Measurements from ENCODE around the gene LDLRAD1.
"Not testable (repeated sequence)": the region's sequence is repeated elsewhere in the genome, so short reads cannot be mapped to it uniquely, and the experiment has no call there.

Gene LDLRAD1

DNA sequence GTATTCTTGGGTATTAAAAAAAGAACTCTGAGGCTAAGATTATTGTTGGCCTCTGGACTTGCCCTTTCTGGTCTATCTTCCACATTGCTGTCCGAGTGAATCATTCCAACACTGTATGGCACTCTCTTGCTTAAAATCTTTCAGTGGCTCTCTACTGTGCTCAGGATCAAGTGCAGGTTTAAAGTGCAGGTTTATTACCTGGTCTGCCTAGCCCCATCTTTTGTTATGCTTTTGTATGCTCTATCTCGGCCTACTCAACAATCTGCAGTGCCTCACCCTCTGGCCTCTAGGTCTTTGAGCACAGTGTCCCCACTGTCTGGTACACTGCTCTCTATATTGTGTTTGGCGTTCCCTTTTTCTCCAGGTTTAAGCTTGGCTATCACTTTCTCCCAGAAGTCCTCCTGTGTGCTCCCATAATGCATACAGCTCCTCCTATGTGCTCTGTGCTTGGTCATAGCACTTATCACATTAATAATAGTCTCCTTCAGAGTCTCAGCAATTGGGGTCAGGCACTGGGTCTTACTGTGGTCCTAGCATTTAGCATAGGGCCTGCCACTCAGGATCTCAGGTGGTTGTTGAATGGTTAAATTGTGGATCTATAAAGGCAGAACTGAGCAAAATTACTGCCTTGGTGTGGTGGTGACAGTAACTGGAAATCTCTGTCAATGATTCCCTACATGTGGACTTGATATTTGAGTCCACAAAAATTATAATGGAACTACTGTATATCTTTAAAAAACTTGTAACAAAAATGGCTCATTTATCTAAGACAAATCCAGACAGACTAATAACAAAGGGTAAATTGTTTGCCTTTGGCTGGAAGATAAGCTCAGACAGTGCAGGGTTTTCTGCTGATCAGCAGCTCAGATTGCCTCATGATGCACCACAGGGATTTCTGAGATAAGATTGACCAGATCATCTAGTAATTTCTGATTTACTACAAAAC is 10.6 kb upstream of the LDLRAD1 start:
- TF ChIP-seq, protein P1, sequence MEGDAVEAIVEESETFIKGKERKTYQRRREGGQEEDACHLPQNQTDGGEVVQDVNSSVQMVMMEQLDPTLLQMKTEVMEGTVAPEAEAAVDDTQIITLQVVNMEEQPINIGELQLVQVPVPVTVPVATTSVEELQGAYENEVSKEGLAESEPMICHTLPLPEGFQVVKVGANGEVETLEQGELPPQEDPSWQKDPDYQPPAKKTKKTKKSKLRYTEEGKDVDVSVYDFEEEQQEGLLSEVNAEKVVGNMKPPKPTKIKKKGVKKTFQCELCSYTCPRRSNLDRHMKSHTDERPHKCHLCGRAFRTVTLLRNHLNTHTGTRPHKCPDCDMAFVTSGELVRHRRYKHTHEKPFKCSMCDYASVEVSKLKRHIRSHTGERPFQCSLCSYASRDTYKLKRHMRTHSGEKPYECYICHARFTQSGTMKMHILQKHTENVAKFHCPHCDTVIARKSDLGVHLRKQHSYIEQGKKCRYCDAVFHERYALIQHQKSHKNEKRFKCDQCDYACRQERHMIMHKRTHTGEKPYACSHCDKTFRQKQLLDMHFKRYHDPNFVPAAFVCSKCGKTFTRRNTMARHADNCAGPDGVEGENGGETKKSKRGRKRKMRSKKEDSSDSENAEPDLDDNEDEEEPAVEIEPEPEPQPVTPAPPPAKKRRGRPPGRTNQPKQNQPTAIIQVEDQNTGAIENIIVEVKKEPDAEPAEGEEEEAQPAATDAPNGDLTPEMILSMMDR (IDR thresholded peaks at IDR 0.05; ENCODE audit: low read depth, low read length) = no peak
- no peak overlapping the region for H3K4me3 ChIP-seq (ENCODE audit: low read depth, low read length)
- in situ Hi-C loops (cut with HindIII; ENCODE audit: low sequenced_read_pairs) = no loop called here
- DNase-seq (ENCODE audit: low read depth, low spot score) = no peak

DNA sequence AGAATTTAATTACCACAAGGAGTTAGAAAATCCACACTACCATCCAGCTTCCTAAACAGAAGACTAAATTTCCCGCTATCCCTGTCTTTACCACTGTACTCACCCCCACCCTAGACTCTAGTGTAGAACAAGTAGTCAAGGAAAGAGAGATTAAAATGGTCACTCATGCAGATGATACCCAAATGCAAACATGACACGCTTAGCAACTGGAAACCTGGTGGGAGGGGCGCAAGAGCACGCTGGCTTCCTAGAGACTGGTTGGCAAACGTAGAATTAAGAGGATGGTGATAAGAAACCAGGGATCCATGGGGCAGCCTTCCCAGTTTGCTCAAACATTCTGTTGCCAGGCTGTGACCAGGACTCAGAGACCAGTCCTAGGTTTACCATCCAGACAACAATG is 9.9 kb upstream of the LDLRAD1 start:
- H3K4me3 ChIP-seq (ENCODE audit: low read depth, low read length) = no peak overlapping the region
- DNase-seq (ENCODE audit: low read depth, low spot score) = no peak
- in situ Hi-C loops (cut with HindIII; ENCODE audit: low sequenced_read_pairs) = no loop called here
- TF ChIP-seq, protein P1 (IDR thresholded peaks at IDR 0.05; ENCODE audit: low read depth, low read length) = no peak

DNA sequence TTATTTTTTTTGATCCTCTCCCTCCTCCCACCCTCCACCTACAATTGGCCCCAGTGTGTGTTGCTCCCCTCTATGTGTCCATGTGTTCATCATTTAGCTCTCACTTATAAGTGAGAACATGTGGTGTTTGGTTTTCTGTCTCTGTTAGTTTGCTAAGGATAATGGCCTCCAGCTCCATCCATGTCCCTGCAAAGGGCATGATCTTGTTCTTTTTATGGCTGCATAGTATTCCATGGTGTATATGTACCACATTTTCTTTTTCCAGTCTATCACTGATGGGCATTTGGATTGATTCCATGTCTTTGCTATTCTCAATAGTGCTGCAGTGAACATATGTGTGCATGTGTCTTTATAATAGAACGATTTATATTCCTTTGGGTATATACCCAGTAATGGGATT is 6.8 kb upstream of the LDLRAD1 start:
- in situ Hi-C loops (cut with HindIII; ENCODE audit: low sequenced_read_pairs); DNase-seq (ENCODE audit: low read depth, low spot score); H3K4me3 ChIP-seq (ENCODE audit: low read depth, low read length): not testable (repeated sequence)

DNA sequence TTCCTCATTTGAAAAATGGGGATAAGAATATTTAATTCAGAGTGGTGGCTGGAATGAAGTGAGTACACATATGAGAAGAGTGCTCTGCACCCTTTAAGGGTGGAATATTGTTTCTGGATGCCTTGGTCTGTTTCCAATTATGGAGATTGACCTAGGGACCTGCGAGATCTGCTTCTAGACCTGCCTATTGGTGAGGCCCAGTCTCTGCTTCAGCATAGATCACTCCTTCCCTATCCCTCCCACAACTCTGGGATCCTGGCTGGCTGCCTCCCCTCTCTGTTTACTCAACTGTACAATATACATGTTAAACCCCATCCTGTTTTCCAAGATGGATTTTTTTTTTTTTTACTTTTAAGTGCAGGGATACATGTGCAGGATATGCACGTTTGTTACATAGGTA is 6.4 kb upstream of the LDLRAD1 start:
- no peak for DNase-seq (ENCODE audit: low read depth, low spot score)
- no peak overlapping the region for H3K4me3 ChIP-seq (ENCODE audit: low read depth, low read length)
- in situ Hi-C loops (cut with HindIII; ENCODE audit: low sequenced_read_pairs) = no loop called here
- TF ChIP-seq, protein P1 (IDR thresholded peaks at IDR 0.05; ENCODE audit: low read depth, low read length) = no peak

DNA sequence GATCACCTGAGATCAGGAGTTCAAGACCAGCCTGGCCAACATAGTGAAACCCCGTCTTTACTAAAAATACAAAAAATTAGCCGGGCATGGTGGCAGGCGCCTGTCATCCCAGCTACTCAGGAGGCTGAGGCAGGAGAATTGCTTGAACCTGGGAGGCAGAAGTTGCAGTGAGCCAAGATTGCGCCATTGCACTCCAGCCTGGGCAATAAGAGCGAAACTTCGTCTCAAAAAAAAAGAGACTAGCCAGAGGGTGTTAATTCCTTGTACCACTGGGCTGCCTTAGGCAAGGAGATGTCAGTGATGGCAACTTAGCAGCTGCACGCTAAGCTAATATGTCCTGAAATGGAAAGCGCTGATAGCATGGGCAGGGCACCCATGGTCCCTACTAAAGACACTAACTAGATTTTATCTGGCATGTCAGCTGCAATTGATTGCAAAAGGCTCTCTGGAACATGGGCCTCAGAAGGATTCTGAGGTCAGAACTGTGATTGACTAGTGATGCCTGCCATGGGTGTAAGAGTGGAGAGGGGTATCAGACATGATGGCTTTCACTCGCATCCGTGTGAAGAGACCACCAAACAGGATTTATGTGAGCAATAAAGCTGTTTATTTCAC is 1.7 kb upstream of the LDLRAD1 start:
- in situ Hi-C loops (cut with HindIII; ENCODE audit: low sequenced_read_pairs); DNase-seq (ENCODE audit: low read depth, low spot score); H3K4me3 ChIP-seq (ENCODE audit: low read depth, low read length): not testable (repeated sequence)

DNA sequence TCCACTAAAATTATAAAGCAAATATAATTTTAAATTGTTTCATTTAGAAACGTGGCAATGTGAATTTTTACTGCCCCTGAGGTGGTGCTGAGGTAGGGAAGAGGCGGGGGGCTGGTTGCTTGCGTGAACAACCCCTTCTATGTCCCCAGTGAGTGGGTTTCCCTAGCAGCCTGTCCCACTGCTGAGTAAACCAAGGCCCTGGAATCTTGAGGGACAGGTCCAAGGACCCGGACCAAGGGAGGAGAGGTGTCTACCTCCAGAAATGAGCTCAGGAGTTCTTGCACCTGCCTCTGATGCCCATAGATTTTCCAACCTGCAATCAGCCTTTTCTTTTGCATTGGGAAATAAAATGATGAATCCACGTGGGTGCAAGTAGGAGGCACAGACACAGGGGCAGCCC is 649 bp upstream of the LDLRAD1 start:
- H3K4me3 ChIP-seq (ENCODE audit: low read depth, low read length) = no peak overlapping the region
- DNase-seq (ENCODE audit: low read depth, low spot score) = no peak
- TF ChIP-seq, protein P1 (IDR thresholded peaks at IDR 0.05; ENCODE audit: low read depth, low read length) = no peak
- in situ Hi-C loops (cut with HindIII; ENCODE audit: low sequenced_read_pairs) = no loop called here

DNA sequence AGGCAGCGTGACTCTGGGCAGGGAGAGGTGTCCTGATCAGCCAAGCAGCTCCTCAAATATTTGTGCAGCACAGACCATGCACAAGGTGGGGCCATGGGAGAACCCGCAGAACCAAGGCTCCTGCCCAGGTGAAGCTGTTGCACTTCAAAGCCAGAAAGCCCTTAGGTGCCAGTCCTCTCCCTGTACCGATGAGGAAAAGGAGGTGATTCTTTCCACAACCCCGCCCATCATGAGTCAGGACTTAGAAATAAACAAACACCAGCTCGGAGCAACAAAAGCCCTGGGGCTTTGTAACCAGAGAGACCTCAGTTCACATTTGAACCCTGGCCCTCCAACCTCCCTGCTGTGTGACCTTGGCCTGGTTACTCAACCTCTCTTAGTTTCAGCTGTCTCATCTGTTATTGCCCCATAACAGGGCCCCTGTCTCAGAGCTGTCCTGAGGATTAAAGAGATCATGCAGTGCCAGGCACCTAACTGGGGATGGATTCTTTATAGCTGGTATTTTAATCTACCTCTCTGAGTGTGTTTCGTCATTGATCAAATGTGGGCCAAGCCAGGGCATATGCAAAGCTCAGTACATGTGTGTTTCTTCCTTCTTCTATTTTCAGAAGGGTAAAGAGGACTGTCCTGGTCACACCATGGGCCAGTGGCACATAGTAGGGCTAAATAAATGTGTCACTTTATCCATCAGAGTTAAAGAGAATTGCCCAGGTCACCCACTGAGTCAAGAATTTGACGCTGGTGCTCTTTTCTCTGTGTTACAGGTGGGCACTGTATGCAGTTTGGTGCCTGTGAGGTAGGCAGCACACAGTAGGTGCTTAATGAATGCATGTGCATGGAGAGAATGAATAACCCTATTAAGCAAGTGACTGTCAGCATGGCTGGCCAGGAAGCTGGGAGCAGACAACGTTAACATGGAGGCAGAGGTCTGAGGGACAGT is 1.4 kb downstream of the LDLRAD1 start:
- H3K4me3 ChIP-seq (ENCODE audit: low read depth, low read length) = no peak overlapping the region
- DNase-seq (ENCODE audit: low read depth, low spot score) = peak; percentile 39
- TF ChIP-seq, protein P1 (IDR thresholded peaks at IDR 0.05; ENCODE audit: low read depth, low read length) = no peak
- in situ Hi-C loops (cut with HindIII; ENCODE audit: low sequenced_read_pairs) = no loop called here

Measured in astrocyte of the spinal cord (primary cell).